Liver (tissue), 9 donors: ENCODE results near the gene SERPINA4. TPM values are rescaled to one million over a fixed set of nuclear protein-coding genes. Genes with fewer than 3 reads are reported as not detected.

Experiments used
- DNase-seq: peaks from one replicate; pipeline ENCODE4 v3.0.0-alpha.2; 2017; ENCODE audit warnings: low spot score
- H3K27ac ChIP-seq, 2 donors: one replicate each; pipeline ENCODE4 v1.7.0; 2013; ENCODE audit warnings: inconsistent platforms in 2 of 2, low read length in 2 of 2, control low read depth in 1 of 2, low read depth in 1 of 2, mild to moderate bottlenecking in 1 of 2
- H3K27me3 ChIP-seq, 4 donors: one replicate each; pipeline versions ENCODE4 v1.6.1 to v1.7.0; 2013; ENCODE audit warnings: low read length in 3 of 4, inconsistent platforms in 1 of 4, mild to moderate bottlenecking in 1 of 4, moderate library complexity in 1 of 4; ENCODE audit not compliant: control insufficient read depth in 4 of 4, insufficient read depth in 4 of 4
- H3K36me3 ChIP-seq, 4 donors: one replicate each; pipeline versions ENCODE4 v1.6.1 to v1.7.0; 2013; ENCODE audit warnings: low read length in 3 of 4, mild to moderate bottlenecking in 3 of 4, low read depth in 1 of 4, moderate library complexity in 1 of 4; ENCODE audit not compliant: control insufficient read depth in 4 of 4, insufficient read depth in 3 of 4
- H3K4me1 ChIP-seq, 4 donors: one replicate each; pipeline versions ENCODE4 v1.6.1 to v1.7.0; 2013; ENCODE audit warnings: low read length in 3 of 4, mild to moderate bottlenecking in 3 of 4, moderate library complexity in 1 of 4; ENCODE audit not compliant: control insufficient read depth in 4 of 4, insufficient read depth in 4 of 4
- H3K4me3 ChIP-seq, 3 donors: one replicate each; pipeline versions ENCODE4 v1.6.1 to v1.7.0; 2013; ENCODE audit warnings: low read length in 3 of 3, control low read depth in 1 of 3, low read depth in 1 of 3, mild to moderate bottlenecking in 1 of 3
- H3K9ac ChIP-seq, 2 donors: one replicate each; pipeline ENCODE4 v1.7.0; 2013; ENCODE audit warnings: low read length in 2 of 2, mild to moderate bottlenecking in 2 of 2, moderate library complexity in 2 of 2, control low read depth in 1 of 2, low read depth in 1 of 2
- H3K9me3 ChIP-seq, 4 donors: one replicate each; pipeline versions ENCODE4 v1.6.1 to v1.7.0; 2013; ENCODE audit warnings: low read length in 3 of 4; ENCODE audit not compliant: control insufficient read depth in 4 of 4
- EGR1 ChIP-seq, 2 donors: IDR thresholded peaks; 2 replicates each; pipeline ENCODE4 v1.6.1; 2016 to 2018; ENCODE audit warnings: antibody characterized with exemption in 2 of 2, low read depth in 2 of 2
- FOXA1 ChIP-seq: IDR thresholded peaks from 2 replicates; pipeline ENCODE4 v1.6.1; 2016; ENCODE audit warnings: antibody characterized with exemption
- FOXA2 ChIP-seq: IDR thresholded peaks from 2 replicates; pipeline ENCODE4 v1.6.1; 2016; ENCODE audit warnings: antibody characterized with exemption
- GABPA ChIP-seq, 2 donors: IDR thresholded peaks in 1 of 2; conservative IDR thresholded peaks in 1 of 2; 2 replicates each; pipeline ENCODE4 v1.6.1; 2016; ENCODE audit warnings: antibody characterized with exemption in 2 of 2, mild to moderate bottlenecking in 1 of 2, moderate library complexity in 1 of 2
- HNF4A ChIP-seq, 2 donors: conservative IDR thresholded peaks; 2 replicates each; pipeline ENCODE4 v1.6.1; 2016; ENCODE audit warnings: antibody characterized with exemption in 2 of 2, mild to moderate bottlenecking in 2 of 2
- HNF4G ChIP-seq: IDR thresholded peaks from 2 replicates; pipeline ENCODE4 v1.6.1; 2016; ENCODE audit warnings: antibody characterized with exemption
- JUND ChIP-seq, 2 donors: IDR thresholded peaks; 2 replicates each; pipeline ENCODE4 v1.6.1; 2016; ENCODE audit warnings: antibody characterized with exemption in 2 of 2
- NR2F2 ChIP-seq: IDR thresholded peaks from 2 replicates; pipeline ENCODE4 v1.6.1; 2016; ENCODE audit warnings: antibody characterized with exemption
- RAD21 ChIP-seq, 2 donors: IDR thresholded peaks; 2 replicates each; pipeline ENCODE4 v1.6.1; 2016; ENCODE audit warnings: antibody characterized with exemption in 2 of 2, mild to moderate bottlenecking in 2 of 2
- RXRA ChIP-seq, 2 donors: IDR thresholded peaks; 2 replicates each; pipeline ENCODE4 v1.6.1; 2017 to 2018; ENCODE audit warnings: antibody characterized with exemption in 2 of 2, mild to moderate bottlenecking in 1 of 2
- SP1 ChIP-seq: IDR thresholded peaks from 2 replicates; pipeline ENCODE4 v1.6.1; 2018; ENCODE audit warnings: antibody characterized with exemption, mild to moderate bottlenecking
- TAF1 ChIP-seq: conservative IDR thresholded peaks from 2 replicates; pipeline ENCODE4 v1.6.1; 2016; ENCODE audit warnings: antibody characterized with exemption, mild to moderate bottlenecking
- YY1 ChIP-seq: IDR thresholded peaks from 2 replicates; pipeline ENCODE4 v1.6.1; 2016; ENCODE audit warnings: antibody characterized with exemption, mild to moderate bottlenecking
- WGBS: extraction: QIAGEN DNeasy Blood & Tissue Kit; methylation state at CpG from one replicate; pipeline ENCODE4 v1.1.7; 2013; 5-methylcytosine and 5-hydroxymethylcytosine counted together
- polyA plus RNA-seq, 2 donors: library from polyadenylated mRNA; stranded (reverse) in 1 of 2; unstranded in 1 of 2; fragments of 200-250 nt in 1 of 2; fragments of >200 nt in 1 of 2; fragmentation: Nextera tagmentation in 1 of 2; extraction: Ambion mirVana in 1 of 2; gene quantifications; one replicate each; pipeline versions ENCODE4 v1.2.1 to v1.2.3, GENCODE V29; 2013 to 2015
- total RNA-seq, 2 donors: library from RNA; depleted of rRNA; stranded (reverse); fragments of >200 nt; gene quantifications; one replicate each; pipeline ENCODE4 v1.2.3, GENCODE V29; 2014
- TF ChIP-seq, protein P1 (sequence below): IDR thresholded peaks from 2 replicates; pipeline ENCODE4 v1.6.1; 2016; ENCODE audit warnings: antibody characterized with exemption, mild to moderate bottlenecking
- TF ChIP-seq, protein P2 (sequence below): IDR thresholded peaks from 2 replicates; pipeline ENCODE4 v1.6.1; 2016; ENCODE audit warnings: antibody characterized with exemption
- TF ChIP-seq, protein P3 (sequence below): fragments of 150-350 bp; IDR thresholded peaks from 2 replicates; pipeline ENCODE4 v1.5.1; 2017; ENCODE audit warnings: improper control_type of control experiment, low read depth, low read length; ENCODE audit not compliant: missing input control
- TF ChIP-seq, protein P4 (sequence below): IDR thresholded peaks from 2 replicates; pipeline ENCODE4 v1.6.1; 2016; ENCODE audit warnings: antibody characterized with exemption
- TF ChIP-seq, protein P5 (sequence below): IDR thresholded peaks from 2 replicates; pipeline ENCODE4 v1.6.1; 2016; ENCODE audit warnings: antibody characterized with exemption
- donor health status: healthy.
- donor health status: healthy.
- donor health status: healthy.
- donor health status: healthy.
- donor health status: healthy.

The SERPINA4 gene
- total and polyA plus RNA-seq, 4 donors: 50.5 to 150 (median 74.0) TPM

DNA sequence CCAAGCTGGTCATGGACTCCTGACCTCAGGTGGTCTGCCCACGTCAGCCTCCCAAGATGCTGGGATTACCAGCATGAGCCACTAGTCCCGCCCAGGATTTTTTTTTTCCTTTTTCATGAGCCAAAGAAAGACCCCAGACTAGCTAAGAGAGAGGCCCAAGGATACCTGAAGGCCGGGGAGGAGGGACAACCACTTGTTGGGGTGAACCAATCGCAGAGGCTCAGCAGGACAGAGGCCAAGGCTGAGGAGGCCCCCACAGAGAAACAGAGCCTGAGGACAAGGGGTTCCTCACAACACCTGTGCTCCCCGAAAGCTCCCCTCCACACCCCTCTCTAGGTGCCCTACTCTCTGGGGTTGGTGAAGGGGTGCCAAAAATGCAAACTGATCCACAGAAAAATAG, 49.9 kb downstream of the SERPINA4 start:
- H3K4me1 ChIP-seq: peaks cover 0 to 28% (median 9%) of the 10 kb centered on the region in 4 donors
- peaks cover 3 to 36% (median 16%) of the 10 kb centered on the region in 4 donors for H3K36me3 ChIP-seq
- DNase-seq: no peak
- H3K4me3 ChIP-seq: no peak overlapping the region
- H3K27me3 ChIP-seq: no peaks in the 10 kb centered on the region
- H3K9ac ChIP-seq: no peak overlapping the region
- WGBS: 93% methylated on average over 5 of the region's 5 CpGs
- H3K9me3 ChIP-seq: no peaks in the 10 kb centered on the region
- TF ChIP-seq, protein P1, sequence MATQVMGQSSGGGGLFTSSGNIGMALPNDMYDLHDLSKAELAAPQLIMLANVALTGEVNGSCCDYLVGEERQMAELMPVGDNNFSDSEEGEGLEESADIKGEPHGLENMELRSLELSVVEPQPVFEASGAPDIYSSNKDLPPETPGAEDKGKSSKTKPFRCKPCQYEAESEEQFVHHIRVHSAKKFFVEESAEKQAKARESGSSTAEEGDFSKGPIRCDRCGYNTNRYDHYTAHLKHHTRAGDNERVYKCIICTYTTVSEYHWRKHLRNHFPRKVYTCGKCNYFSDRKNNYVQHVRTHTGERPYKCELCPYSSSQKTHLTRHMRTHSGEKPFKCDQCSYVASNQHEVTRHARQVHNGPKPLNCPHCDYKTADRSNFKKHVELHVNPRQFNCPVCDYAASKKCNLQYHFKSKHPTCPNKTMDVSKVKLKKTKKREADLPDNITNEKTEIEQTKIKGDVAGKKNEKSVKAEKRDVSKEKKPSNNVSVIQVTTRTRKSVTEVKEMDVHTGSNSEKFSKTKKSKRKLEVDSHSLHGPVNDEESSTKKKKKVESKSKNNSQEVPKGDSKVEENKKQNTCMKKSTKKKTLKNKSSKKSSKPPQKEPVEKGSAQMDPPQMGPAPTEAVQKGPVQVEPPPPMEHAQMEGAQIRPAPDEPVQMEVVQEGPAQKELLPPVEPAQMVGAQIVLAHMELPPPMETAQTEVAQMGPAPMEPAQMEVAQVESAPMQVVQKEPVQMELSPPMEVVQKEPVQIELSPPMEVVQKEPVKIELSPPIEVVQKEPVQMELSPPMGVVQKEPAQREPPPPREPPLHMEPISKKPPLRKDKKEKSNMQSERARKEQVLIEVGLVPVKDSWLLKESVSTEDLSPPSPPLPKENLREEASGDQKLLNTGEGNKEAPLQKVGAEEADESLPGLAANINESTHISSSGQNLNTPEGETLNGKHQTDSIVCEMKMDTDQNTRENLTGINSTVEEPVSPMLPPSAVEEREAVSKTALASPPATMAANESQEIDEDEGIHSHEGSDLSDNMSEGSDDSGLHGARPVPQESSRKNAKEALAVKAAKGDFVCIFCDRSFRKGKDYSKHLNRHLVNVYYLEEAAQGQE: no peak
- TF ChIP-seq TAF1 (no peak), RXRA (IDR thresholded peaks at IDR 0.05) (no peak), FOXA2 (no peak), EGR1 (IDR thresholded peaks at IDR 0.05; ENCODE audit: low read depth in 2 of 2) (no peak), JUND (IDR thresholded peaks at IDR 0.05) (no peak)
- peak overlapping the region; percentile 38 to 57 for H3K27ac ChIP-seq

DNA sequence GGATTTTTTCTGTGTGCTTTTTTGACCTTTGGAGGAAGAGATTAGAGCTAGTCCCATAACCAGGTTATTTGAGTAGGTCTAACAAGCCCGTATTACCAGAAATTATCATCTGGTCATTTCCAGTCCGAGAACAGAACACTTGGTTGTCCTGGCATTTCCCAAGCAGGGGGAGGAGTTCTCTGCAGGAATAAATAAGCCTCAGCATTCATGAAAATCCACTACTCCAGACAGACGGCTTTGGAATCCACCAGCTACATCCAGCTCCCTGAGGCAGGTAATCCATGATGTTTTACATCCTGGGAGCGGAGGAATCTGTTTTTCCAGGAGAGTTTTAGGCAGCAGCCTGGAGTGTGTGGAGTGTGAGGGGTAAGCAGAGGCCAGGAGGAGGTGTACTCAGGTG, 50.9 kb downstream of the SERPINA4 start, which contains the start of gene SERPINA3:
Gene SERPINA3 (plus strand): TSS at position 218 of the 400 bp plus-strand sequence. CDS start 2,051 bp downstream, outside the sequence.
- peak within 1 kb of the TSS; percentile 76 to 80 for H3K27ac ChIP-seq

More for the DNA sequence above, 50.9 kb downstream of the SERPINA4 start, which contains the start of gene SERPINA3:
- Histone ChIP-seq H3K4me3 (peak within 1 kb of the TSS; percentile 60 to 99 (median 75)), H3K9ac (peak within 1 kb of the TSS; percentile 30 to 89), H3K9me3 (no peaks in the 10 kb centered on the region), H3K4me1 (peaks cover 3 to 38% (median 13%) of the 10 kb centered on the region in 4 donors), H3K36me3 (peaks cover 4 to 45% (median 24%) of the 10 kb centered on the region in 4 donors), H3K27me3 (no peaks in the 10 kb centered on the region)
- no peak for DNase-seq
- no peak for TF ChIP-seq FOXA2
- TF ChIP-seq, protein P2, sequence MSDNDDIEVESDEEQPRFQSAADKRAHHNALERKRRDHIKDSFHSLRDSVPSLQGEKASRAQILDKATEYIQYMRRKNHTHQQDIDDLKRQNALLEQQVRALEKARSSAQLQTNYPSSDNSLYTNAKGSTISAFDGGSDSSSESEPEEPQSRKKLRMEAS: peak; percentile 66
- TF ChIP-seq HNF4G: no peak
- TF ChIP-seq, protein P3, sequence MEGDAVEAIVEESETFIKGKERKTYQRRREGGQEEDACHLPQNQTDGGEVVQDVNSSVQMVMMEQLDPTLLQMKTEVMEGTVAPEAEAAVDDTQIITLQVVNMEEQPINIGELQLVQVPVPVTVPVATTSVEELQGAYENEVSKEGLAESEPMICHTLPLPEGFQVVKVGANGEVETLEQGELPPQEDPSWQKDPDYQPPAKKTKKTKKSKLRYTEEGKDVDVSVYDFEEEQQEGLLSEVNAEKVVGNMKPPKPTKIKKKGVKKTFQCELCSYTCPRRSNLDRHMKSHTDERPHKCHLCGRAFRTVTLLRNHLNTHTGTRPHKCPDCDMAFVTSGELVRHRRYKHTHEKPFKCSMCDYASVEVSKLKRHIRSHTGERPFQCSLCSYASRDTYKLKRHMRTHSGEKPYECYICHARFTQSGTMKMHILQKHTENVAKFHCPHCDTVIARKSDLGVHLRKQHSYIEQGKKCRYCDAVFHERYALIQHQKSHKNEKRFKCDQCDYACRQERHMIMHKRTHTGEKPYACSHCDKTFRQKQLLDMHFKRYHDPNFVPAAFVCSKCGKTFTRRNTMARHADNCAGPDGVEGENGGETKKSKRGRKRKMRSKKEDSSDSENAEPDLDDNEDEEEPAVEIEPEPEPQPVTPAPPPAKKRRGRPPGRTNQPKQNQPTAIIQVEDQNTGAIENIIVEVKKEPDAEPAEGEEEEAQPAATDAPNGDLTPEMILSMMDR: no peak
- TF ChIP-seq NR2F2: peak; percentile 53
- TF ChIP-seq SP1: peak; percentile 87
- no peak for TF ChIP-seq FOXA1
- TF ChIP-seq GABPA (IDR thresholded peaks at IDR 0.05 in 1 of 2, conservative IDR thresholded peaks at IDR 0.05 in 1 of 2): no peak
- peak; percentile 35 to 53 for TF ChIP-seq RAD21 (IDR thresholded peaks at IDR 0.05)
- TF ChIP-seq RXRA (IDR thresholded peaks at IDR 0.05): peak; percentile 73 to 84
- TF ChIP-seq, protein P4, sequence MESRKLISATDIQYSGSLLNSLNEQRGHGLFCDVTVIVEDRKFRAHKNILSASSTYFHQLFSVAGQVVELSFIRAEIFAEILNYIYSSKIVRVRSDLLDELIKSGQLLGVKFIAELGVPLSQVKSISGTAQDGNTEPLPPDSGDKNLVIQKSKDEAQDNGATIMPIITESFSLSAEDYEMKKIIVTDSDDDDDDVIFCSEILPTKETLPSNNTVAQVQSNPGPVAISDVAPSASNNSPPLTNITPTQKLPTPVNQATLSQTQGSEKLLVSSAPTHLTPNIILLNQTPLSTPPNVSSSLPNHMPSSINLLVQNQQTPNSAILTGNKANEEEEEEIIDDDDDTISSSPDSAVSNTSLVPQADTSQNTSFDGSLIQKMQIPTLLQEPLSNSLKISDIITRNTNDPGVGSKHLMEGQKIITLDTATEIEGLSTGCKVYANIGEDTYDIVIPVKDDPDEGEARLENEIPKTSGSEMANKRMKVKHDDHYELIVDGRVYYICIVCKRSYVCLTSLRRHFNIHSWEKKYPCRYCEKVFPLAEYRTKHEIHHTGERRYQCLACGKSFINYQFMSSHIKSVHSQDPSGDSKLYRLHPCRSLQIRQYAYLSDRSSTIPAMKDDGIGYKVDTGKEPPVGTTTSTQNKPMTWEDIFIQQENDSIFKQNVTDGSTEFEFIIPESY: peak; percentile 53
- TF ChIP-seq JUND (IDR thresholded peaks at IDR 0.05): peak; percentile 31 to 75
- TF ChIP-seq YY1: peak; percentile 63
- TF ChIP-seq, protein P5, sequence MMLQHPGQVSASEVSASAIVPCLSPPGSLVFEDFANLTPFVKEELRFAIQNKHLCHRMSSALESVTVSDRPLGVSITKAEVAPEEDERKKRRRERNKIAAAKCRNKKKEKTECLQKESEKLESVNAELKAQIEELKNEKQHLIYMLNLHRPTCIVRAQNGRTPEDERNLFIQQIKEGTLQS: peak; percentile 67
- TF ChIP-seq TAF1: peak; percentile 98
- peak; percentile 65 to 77 for TF ChIP-seq HNF4A (conservative IDR thresholded peaks at IDR 0.05)
- TF ChIP-seq EGR1 (IDR thresholded peaks at IDR 0.05; ENCODE audit: low read depth in 2 of 2): peak in 1 of 2 donors; percentile 64
- TF ChIP-seq, protein P1: peak; percentile 89
- WGBS: 18% methylated on average over 4 of the region's 4 CpGs
